Lung microvascular endothelial cell (primary cell): ENCODE data around the gene OTULINL. TPM values are rescaled to one million over a fixed set of nuclear protein-coding genes. Genes with fewer than 3 reads are reported as not detected.

Source experiments
- DNase-seq, 2 donors: peaks; one replicate each; pipeline versions ENCODE4 v3.0.0 to v3.0.0-alpha.2; 2010; ENCODE audit warnings: low read depth in 2 of 2
- total RNA-seq: library from RNA; depleted of rRNA; stranded (reverse); fragments of >200 nt; gene quantifications from 2 replicates; pipeline ENCODE4 v1.2.1, GENCODE V29; 2014

Gene OTULINL
- total RNA-seq, 1 donor from 2014 or later, result 0.40 TPM

GRCh38 chr5:14599476-14600127, 18.0 kb downstream of the OTULINL start:
- DNase-seq, result no peak

- no peak for DNase-seq
Measured at GRCh38 chr5:14600846-14601245, 19.3 kb downstream of the OTULINL start.

GRCh38 chr5:14603141-14603540, 21.5 kb downstream of the OTULINL start:
- no peak for DNase-seq

- DNase-seq, result no peak
Measured at GRCh38 chr5:14607104-14607503, 25.5 kb downstream of the OTULINL start.

GRCh38 chr5:14608169-14608568, 26.6 kb downstream of the OTULINL start:
- DNase-seq, result no peak

GRCh38 chr5:14611737-14612136, 30.1 kb downstream of the OTULINL start:
- no peak for DNase-seq

GRCh38 chr5:14614490-14614889, 32.9 kb downstream of the OTULINL start:
- DNase-seq, result no peak

- no peak for DNase-seq
Measured at GRCh38 chr5:14615365-14615764, 33.8 kb downstream of the OTULINL start.

GRCh38 chr5:14617441-14617840, 35.8 kb downstream of the OTULINL start:
- no peak for DNase-seq

- DNase-seq, result no peak
Measured at GRCh38 chr5:14627270-14627669, 45.7 kb downstream of the OTULINL start.

GRCh38 chr5:14628346-14628745, 46.8 kb downstream of the OTULINL start:
- peak; percentile 69 to 77 for DNase-seq

- no peak for DNase-seq
Measured at GRCh38 chr5:14630671-14631070, 49.1 kb downstream of the OTULINL start.

GRCh38 chr5:14635656-14636055, 54.1 kb downstream of the OTULINL start:
- DNase-seq, result no peak

GRCh38 chr5:14640765-14641164, 59.2 kb downstream of the OTULINL start:
- no peak for DNase-seq

GRCh38 chr5:14644623-14645237, 63.1 kb downstream of the OTULINL start:
- no peak for DNase-seq

- DNase-seq, result no peak
Measured at GRCh38 chr5:14650052-14650451, 68.5 kb downstream of the OTULINL start.

GRCh38 chr5:14655146-14655741, 73.7 kb downstream of the OTULINL start:
- no peak for DNase-seq

GRCh38 chr5:14656898-14657297, 75.3 kb downstream of the OTULINL start:
- no peak for DNase-seq

- DNase-seq, result no peak
Measured at GRCh38 chr5:14659821-14660607, 78.4 kb downstream of the OTULINL start.

GRCh38 chr5:14660833-14661232, 79.2 kb downstream of the OTULINL start:
- DNase-seq, result peak in 1 of 2 donors; percentile 27
